ENCODE data around the gene KIF2C. TPM values are rescaled to one million over a fixed set of nuclear protein-coding genes. Genes with fewer than 3 reads are reported as not detected.

The KIF2C gene
- total and polyA plus RNA-seq, 2 donors (not counting 1 experiment from before 2014, with no cell fraction given) = 0.25 to 0.69 TPM

DNA sequence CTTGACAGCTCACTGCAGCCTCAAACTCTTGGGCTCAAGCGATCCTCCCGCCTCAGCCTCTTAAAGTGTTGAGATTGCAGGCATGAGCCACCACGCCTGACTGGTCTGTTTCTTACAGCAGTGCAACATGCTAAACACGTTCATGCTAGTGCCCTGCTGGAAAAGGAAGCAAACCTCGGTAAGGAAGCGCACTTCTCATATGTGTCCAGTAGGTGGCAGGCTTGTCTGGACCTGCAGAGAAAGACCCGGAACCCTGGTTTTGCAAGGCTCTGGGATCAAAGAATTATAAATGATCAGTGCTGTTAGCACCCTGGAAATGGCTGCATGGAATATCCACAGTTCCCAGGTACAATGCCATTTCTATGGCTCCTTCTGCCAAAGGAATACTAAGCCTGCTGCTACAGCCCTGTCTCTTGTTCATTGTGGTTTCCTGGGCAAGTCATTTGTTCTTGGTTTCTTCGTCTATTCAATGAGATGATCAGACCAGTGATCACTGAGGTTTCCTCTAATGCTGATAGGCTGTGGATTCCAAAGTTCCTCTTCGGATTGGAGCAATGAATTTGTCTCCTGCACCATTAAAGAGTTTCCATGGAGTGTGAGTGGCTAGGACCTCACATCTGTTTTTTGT lies 24.6 kb upstream of the KIF2C start:
- H3K79me2 ChIP-seq (ENCODE audit: control insufficient read depth, insufficient read depth, low read length) = no peaks in the 10 kb centered on the region
- Mint-ChIP-seq H3K27me3 (no peaks in the 10 kb centered on the region), H3K9me3 (ENCODE audit: insufficient read depth) (no peaks in the 10 kb centered on the region), H3K4me3 (peak overlapping the region; percentile 64), H3K4me1 (peaks cover 63% of the 10 kb centered on the region), H3K27ac (peak overlapping the region; percentile 86)
- 2% methylated on average over 7 of the region's 9 CpGs for WGBS (ENCODE audit: insufficient coverage)
- H3K9me3 ChIP-seq (ENCODE audit: control extremely low read depth in 1 of 3, control insufficient read depth in 2 of 3, insufficient read depth in 1 of 3, low read length in 2 of 3) = no peaks in the 10 kb centered on the region
- intact Hi-C loops (cut with micrococcal nuclease) = loop anchor here (1.0 to 2.0 kb wide), 2 partner anchors 14 to 72 kb away; no protein-coding TSS in a partner anchor
- peaks cover 50 to 53% of the 10 kb centered on the region in 2 donors for H3K4me1 ChIP-seq (ENCODE audit: control insufficient read depth in 2 of 2, insufficient read depth in 2 of 2, low read length in 2 of 2)
- TF ChIP-seq EZH2 (IDR thresholded peaks at IDR 0.05; ENCODE audit: borderline replicate concordance, insufficient read depth, low read depth, low read length, poor library complexity, severe bottlenecking) (no peak), CTCF (IDR thresholded peaks at IDR 0.05) (peak; percentile 92)
- H3K4me3 ChIP-seq (ENCODE audit: control extremely low read depth in 1 of 5, extremely low read depth in 1 of 5, insufficient read depth in 1 of 5, low read depth in 2 of 5, low read length in 4 of 5) = no peak overlapping the region
- peak overlapping the region; percentile 30 for H2AFZ ChIP-seq (ENCODE audit: insufficient read depth, low read depth, low read length, poor library complexity, severe bottlenecking)
- no peaks in the 10 kb centered on the region for H3K36me3 ChIP-seq (replicated peaks in 1 of 2; ENCODE audit: control extremely low read depth in 1 of 2, control insufficient read depth in 1 of 2, extremely low read depth in 1 of 2, insufficient read depth in 2 of 2, low read length in 1 of 2)
- POLR2A ChIA-PET = interaction anchor here (0.6 to 4.7 kb wide), 4 partner anchors 7 to 15 kb away, joined by 3 to 34 read pairs (median 12); partner anchors contain the start of gene RNU5D-1
- no peak overlapping the region for H3K9ac ChIP-seq (ENCODE audit: low read length)
- no peaks in the 10 kb centered on the region for H3K27me3 ChIP-seq (replicated peaks in 1 of 4; ENCODE audit: control extremely low read depth in 1 of 4, control insufficient read depth in 3 of 4, insufficient read depth in 4 of 4, low read length in 3 of 4)
- no peaks in the 10 kb centered on the region for H4K20me1 ChIP-seq (ENCODE audit: control insufficient read depth, insufficient read depth, low read length, poor library complexity, severe bottlenecking)
- H3K4me2 ChIP-seq (replicated peaks; ENCODE audit: low read depth, low read length, poor library complexity, severe bottlenecking) = peak overlapping the region; percentile 57
- H3K27ac ChIP-seq (ENCODE audit: low read length in 2 of 2) = peak overlapping the region in 1 of 2 donors; percentile 56
- DNase-seq (peak; percentile 87), ATAC-seq (ENCODE audit: low read depth) (peak; percentile 82)
- CTCF ChIA-PET = interaction anchor here (0.6 to 14.7 kb wide), 10 partner anchors 8 to 588 kb away, joined by 3 to 196 read pairs (median 4); partner anchors contain the start of genes ARMH1 and RNU5D-1

- Histone ChIP-seq H3K36me3 (replicated peaks in 1 of 2; ENCODE audit: control extremely low read depth in 1 of 2, control insufficient read depth in 1 of 2, extremely low read depth in 1 of 2, insufficient read depth in 2 of 2, low read length in 1 of 2) (no peaks in the 10 kb centered on the region), H3K4me3 (ENCODE audit: control extremely low read depth in 1 of 5, extremely low read depth in 1 of 5, insufficient read depth in 1 of 5, low read depth in 2 of 5, low read length in 4 of 5) (no peak overlapping the region), H3K4me1 (ENCODE audit: control insufficient read depth in 2 of 2, insufficient read depth in 2 of 2, low read length in 2 of 2) (peaks cover 61 to 67% of the 10 kb centered on the region in 2 donors), H3K27ac (ENCODE audit: low read length in 2 of 2) (no peak overlapping the region), H3K4me2 (replicated peaks; ENCODE audit: low read depth, low read length, poor library complexity, severe bottlenecking) (no peak overlapping the region), H2AFZ (ENCODE audit: insufficient read depth, low read depth, low read length, poor library complexity, severe bottlenecking) (no peak overlapping the region), H3K27me3 (replicated peaks in 1 of 4; ENCODE audit: control extremely low read depth in 1 of 4, control insufficient read depth in 3 of 4, insufficient read depth in 4 of 4, low read length in 3 of 4) (no peaks in the 10 kb centered on the region), H3K79me2 (ENCODE audit: control insufficient read depth, insufficient read depth, low read length) (no peaks in the 10 kb centered on the region), H3K9me3 (ENCODE audit: control extremely low read depth in 1 of 3, control insufficient read depth in 2 of 3, insufficient read depth in 1 of 3, low read length in 2 of 3) (no peaks in the 10 kb centered on the region), H3K9ac (ENCODE audit: low read length) (no peak overlapping the region), H4K20me1 (ENCODE audit: control insufficient read depth, insufficient read depth, low read length, poor library complexity, severe bottlenecking) (no peaks in the 10 kb centered on the region)
- no peak overlapping the region for H3K4me3 Mint-ChIP-seq
- peak overlapping the region; percentile 50 for H3K27ac Mint-ChIP-seq
- WGBS (ENCODE audit: insufficient coverage) = 100% methylated on average over 4 of the region's 4 CpGs
- peaks cover 78% of the 10 kb centered on the region for H3K4me1 Mint-ChIP-seq
- ATAC-seq (ENCODE audit: low read depth) (no peak), DNase-seq (no peak)
- CTCF ChIA-PET = interaction anchor here (0.6 to 14.7 kb wide), 7 partner anchors 8 to 366 kb away, joined by 3 to 196 read pairs (median 3); partner anchors contain the start of gene RNU5D-1
- H3K9me3 Mint-ChIP-seq (ENCODE audit: insufficient read depth) = no peaks in the 10 kb centered on the region
- intact Hi-C loops (cut with micrococcal nuclease) = no loop called here
- H3K27me3 Mint-ChIP-seq = no peaks in the 10 kb centered on the region
- TF ChIP-seq EZH2 (IDR thresholded peaks at IDR 0.05; ENCODE audit: borderline replicate concordance, insufficient read depth, low read depth, low read length, poor library complexity, severe bottlenecking) = no peak
- TF ChIP-seq CTCF (IDR thresholded peaks at IDR 0.05) = no peak
- POLR2A ChIA-PET = interaction anchor here (0.7 to 0.8 kb wide), 2 partner anchors 117 to 586 kb away, joined by 4 to 6 read pairs; no protein-coding TSS in a partner anchor
Measured at GRCh38 chr1:44717156-44717555, 22.5 kb upstream of the KIF2C start.

Data from B cell (primary cell).